ENCODE results near the gene FOXP2.

- TF ChIP-seq CTCF (conservative IDR thresholded peaks at IDR 0.05; ENCODE audit: low read length) (no peak), EZH2phosphoT487 (IDR thresholded peaks at IDR 0.05; ENCODE audit: borderline replicate concordance) (no peak)
Measured at GRCh38 chr7:114481999-114482398, 67.4 kb downstream of the FOXP2 start.

Measured in Loucy (cell line).